Activated T-cell treated with anti-CD3 and anti-CD28 coated beads, Interleukin-2, amount 50 U/mL, for 48 hours (primary cell): ENCODE results near the gene VSTM2B.

Experiments
- DNase-seq, 2 experiments: peaks; one replicate each; pipeline ENCODE4 v3.0.0-alpha.2; 2020

The VSTM2B gene

GRCh38 chr19:29596885-29597525, 71.2 kb downstream of the VSTM2B start:
- DNase-seq = no peak

- DNase-seq = no peak
Observed at GRCh38 chr19:29598036-29598435, 72.2 kb downstream of the VSTM2B start.

DNA sequence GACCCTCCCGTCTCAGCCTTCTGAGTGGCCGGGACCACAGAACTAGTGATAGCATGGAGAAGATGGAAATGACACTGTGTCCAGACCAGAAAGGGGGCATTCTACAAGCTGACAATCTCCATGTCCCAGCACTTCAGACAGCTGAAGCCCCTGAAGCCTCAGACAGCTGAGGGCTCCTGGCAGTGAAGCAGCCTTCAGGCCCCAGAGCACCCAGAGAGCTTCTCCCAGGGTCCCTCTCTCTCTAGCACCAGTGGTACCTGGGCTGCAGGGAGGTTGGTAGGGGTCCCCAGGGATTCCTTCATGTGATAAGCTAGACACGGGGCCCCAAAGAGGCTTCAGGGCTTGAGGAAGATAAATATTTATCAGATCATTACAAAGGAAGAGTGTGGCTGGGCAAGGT, 72.7 kb downstream of the VSTM2B start:
- no peak for DNase-seq

- no peak for DNase-seq
Observed at GRCh38 chr19:29603308-29603707, 77.5 kb downstream of the VSTM2B start.

- DNase-seq = peak; percentile 98
Observed at GRCh38 chr19:29605653-29606419, 80.0 kb downstream of the VSTM2B start, which contains the start of gene POP4. Gene POP4 (plus strand): TSS chr19:29606283. CDS start chr19:29606319, 36 bp downstream.

GRCh38 chr19:29606420-29606747, 80.6 kb downstream of the VSTM2B start:
- DNase-seq = no peak

DNA sequence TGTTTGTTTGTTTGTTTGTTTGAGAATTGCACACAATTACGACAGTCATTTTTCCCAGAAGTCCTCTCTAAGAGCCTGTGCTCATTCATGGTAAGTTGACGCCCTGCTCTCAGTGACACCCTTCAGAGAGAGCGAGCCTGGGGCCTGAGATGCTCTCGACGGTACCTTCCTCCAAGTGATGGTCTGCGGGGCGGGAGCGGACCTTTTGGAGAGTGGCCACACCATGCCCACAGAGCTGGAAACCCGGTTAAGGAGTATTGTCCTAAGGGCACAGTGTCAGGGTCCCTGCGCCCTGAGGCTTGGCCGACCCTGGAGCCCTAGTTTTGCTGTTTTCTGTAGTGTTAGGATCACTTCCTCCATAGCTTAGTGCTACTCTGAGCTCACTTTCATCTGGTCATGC, 83.8 kb downstream of the VSTM2B start:
- no peak for DNase-seq

GRCh38 chr19:29610213-29610573, 84.4 kb downstream of the VSTM2B start:
- no peak for DNase-seq

DNA sequence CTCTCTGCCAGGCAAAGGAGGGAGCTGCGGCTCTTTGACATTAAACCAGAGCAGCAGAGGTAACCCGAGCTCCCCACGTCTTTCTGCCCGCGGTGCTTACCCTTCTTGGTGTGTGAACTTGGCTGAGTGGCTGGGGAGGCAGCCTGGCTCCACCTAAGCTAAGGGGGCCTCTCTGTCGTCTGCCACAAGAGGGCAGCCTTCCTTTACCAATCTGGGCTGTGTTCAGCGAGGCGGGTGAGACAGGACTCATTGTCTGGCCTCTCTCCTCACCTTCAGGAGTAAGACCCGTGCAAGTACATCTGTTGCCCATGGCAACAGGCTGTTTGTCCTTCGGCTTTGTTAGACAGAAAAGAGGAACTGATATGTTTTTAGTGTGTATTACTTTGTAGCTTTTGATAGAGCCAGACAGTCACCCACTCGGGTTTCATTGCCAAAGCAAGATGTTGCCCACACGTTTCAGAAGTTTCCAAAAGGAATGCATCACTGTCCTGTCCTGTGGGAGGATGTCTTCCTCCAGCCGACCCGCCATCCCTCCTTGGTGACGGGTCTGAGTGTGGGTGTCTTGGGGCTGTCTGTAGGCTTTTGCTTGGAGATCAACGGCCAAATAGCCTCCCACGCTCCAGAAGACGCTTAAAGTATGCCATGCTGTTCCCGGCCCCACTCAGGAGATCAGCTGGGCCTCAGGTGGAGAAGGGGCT, 84.9 kb downstream of the VSTM2B start:
- DNase-seq = peak; percentile 89 to 90

- no peak for DNase-seq
Observed at GRCh38 chr19:29612121-29612520, 86.3 kb downstream of the VSTM2B start.

GRCh38 chr19:29612801-29613595, 87.2 kb downstream of the VSTM2B start:
- DNase-seq = no peak

GRCh38 chr19:29614046-29614445, 88.3 kb downstream of the VSTM2B start:
- no peak for DNase-seq
